Right atrium auricular region (tissue), 2 donors: ENCODE results near the gene NEU1. TPM values are rescaled to one million over a fixed set of nuclear protein-coding genes. Genes with fewer than 3 reads are reported as not detected.

Experiments
- DNase-seq: peaks from one replicate; pipeline ENCODE4 v3.0.0-alpha.2; 2019; ENCODE audit warnings: low spot score
- H3K27ac ChIP-seq, 2 donors: fragments of 200-600 bp; sonication (generic); 1 replicate in 1 of 2; 2 replicates in 1 of 2; pipeline ENCODE4 v1.5.1; 2016 to 2019
- H3K27me3 ChIP-seq, 2 donors: fragments of 200-600 bp; sonication (generic); one replicate each; pipeline versions ENCODE4 v1.5.1 to v1.6.0; 2017 to 2019
- H3K36me3 ChIP-seq: fragments of 200-600 bp; sonication (generic); one replicate; pipeline ENCODE4 v1.5.1; 2016
- H3K4me1 ChIP-seq, 2 donors: fragments of 200-600 bp; sonication (generic); one replicate each; pipeline versions ENCODE4 v1.5.1 to v1.6.0; 2017 to 2019
- H3K4me3 ChIP-seq, 2 donors: fragments of 200-600 bp; sonication (generic); 1 replicate in 1 of 2; 2 replicates in 1 of 2; pipeline ENCODE4 v1.5.1; 2017 to 2019; ENCODE audit warnings: mild to moderate bottlenecking in 1 of 2, moderate library complexity in 1 of 2
- H3K9me3 ChIP-seq, 2 donors: fragments of 200-600 bp; sonication (generic); one replicate each; pipeline ENCODE4 v1.5.1; 2019
- total RNA-seq, 2 donors: library from RNA; depleted of rRNA; stranded (reverse); fragments of >200 nt; gene quantifications; one replicate each; pipeline ENCODE4 v1.1.0, GENCODE V29; 2016
- TF ChIP-seq, protein P1 (sequence below), 2 donors: fragments of 200-600 bp; sonication (generic); IDR thresholded peaks; one replicate each; pipeline ENCODE4 v1.5.1; 2019; ENCODE audit warnings: antibody characterized with exemption in 2 of 2

NEU1 gene
- total RNA-seq, 2 donors from 2014 or later: 28.0 to 37.7 TPM

DNA sequence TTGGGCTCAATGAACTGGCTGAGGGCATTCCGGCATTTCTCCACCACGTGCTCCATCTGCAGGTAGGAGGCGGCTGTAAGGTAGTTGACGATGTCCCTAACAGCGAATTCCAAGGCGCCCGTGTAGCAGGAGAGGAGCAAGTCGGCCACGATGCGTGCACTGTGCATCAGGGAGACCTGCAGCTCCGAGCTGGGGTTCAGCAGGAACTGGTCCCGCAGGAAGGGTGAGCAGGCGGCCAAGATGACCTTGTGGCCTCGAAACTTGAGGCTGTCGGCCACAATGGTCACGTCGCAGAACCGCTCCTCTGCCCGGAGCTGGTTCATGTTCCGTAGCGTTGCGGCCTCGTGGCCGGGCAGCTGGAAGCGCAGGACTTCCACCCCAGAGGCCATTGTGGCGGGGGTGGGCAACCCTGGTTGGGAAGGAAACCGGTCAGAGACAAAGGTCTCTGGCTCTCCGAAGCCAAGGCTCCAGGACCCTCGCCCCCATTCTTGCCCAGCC is 38.3 kb upstream of the NEU1 start:
- peak overlapping the region; percentile 89 to 91 for H3K27ac ChIP-seq
- peaks cover 0 to 49% of the 10 kb centered on the region in 2 donors for H3K4me1 ChIP-seq
- H3K9me3 ChIP-seq: no peaks in the 10 kb centered on the region
- TF ChIP-seq, protein P1, sequence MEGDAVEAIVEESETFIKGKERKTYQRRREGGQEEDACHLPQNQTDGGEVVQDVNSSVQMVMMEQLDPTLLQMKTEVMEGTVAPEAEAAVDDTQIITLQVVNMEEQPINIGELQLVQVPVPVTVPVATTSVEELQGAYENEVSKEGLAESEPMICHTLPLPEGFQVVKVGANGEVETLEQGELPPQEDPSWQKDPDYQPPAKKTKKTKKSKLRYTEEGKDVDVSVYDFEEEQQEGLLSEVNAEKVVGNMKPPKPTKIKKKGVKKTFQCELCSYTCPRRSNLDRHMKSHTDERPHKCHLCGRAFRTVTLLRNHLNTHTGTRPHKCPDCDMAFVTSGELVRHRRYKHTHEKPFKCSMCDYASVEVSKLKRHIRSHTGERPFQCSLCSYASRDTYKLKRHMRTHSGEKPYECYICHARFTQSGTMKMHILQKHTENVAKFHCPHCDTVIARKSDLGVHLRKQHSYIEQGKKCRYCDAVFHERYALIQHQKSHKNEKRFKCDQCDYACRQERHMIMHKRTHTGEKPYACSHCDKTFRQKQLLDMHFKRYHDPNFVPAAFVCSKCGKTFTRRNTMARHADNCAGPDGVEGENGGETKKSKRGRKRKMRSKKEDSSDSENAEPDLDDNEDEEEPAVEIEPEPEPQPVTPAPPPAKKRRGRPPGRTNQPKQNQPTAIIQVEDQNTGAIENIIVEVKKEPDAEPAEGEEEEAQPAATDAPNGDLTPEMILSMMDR (IDR thresholded peaks at IDR 0.05): no peak
- H3K27me3 ChIP-seq: no peaks in the 10 kb centered on the region
- H3K36me3 ChIP-seq: no peaks in the 10 kb centered on the region
- peak overlapping the region; percentile 61 to 73 for H3K4me3 ChIP-seq
- no peak for DNase-seq

DNA sequence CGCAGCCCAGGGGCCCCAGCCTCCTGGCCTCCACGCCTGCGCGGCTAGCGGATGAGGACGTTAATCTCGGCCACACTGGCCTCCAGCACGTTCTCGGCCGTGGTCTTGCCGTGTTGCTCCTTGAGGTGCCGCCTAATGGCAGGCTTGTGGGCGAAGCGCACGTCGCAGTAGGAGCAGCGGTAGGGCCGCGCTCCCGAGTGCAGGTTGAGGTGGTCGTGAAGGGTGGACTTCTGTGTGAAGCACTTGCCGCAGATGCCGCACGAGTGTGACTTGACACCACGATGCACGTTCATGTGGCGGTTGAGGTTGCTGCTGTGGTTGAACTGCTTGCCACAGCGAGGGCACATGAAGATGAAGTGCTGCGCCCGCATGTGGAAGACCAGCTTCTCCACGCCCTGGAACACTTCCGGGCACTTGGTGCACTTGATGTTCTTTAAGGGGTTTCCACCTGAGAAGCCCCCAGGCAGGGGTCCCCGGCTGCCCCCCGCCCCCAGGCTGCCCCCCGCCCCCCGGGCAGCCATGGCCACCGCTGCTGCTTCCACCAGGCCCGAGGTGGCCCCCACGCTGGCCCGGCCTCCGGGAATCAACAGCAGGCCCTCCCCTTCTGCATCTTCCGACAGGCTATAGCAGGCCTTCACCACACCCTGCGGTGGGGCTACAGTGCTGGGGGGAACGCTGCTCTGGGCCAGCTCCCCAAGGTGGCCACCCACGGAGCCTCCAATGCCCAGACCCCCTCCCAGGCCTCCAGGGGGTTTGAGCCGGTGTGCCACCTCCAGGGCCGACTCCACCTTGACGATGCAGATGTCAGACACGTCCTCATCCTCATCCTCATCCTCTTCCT is 37.5 kb upstream of the NEU1 start:
- Histone ChIP-seq H3K4me3 (no peak overlapping the region), H3K36me3 (no peaks in the 10 kb centered on the region), H3K4me1 (peaks cover 0 to 49% of the 10 kb centered on the region in 2 donors), H3K9me3 (no peaks in the 10 kb centered on the region), H3K27me3 (no peaks in the 10 kb centered on the region), H3K27ac (peak overlapping the region in 1 of 2 donors; percentile 89)
- DNase-seq: no peak
- TF ChIP-seq, protein P1 (IDR thresholded peaks at IDR 0.05): no peak

DNA sequence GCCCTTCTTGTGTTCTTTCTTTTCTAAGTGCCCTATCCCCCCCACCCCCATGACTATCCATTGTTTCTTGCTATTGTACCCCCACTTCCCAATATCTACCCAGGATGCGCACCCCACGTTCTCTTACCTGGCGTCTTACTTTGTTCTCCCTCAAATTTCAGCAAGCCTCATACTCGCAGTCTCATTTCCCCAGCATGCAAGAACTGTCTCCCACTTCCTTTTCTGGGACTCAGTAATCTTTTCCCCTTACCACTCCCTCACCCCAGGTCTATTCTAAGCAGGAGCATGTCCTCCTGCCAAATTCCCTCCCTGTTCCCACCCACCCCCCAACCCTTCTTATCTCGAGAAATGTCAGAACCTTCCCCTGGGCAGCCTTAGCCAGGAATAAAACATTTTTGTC is 36.6 kb upstream of the NEU1 start:
- no peak for DNase-seq
- TF ChIP-seq, protein P1 (IDR thresholded peaks at IDR 0.05): no peak
- no peaks in the 10 kb centered on the region for H3K36me3 ChIP-seq
- H3K9me3 ChIP-seq: no peaks in the 10 kb centered on the region
- H3K4me3 ChIP-seq: no peak overlapping the region
- no peaks in the 10 kb centered on the region for H3K27me3 ChIP-seq
- H3K4me1 ChIP-seq: peaks cover 0 to 49% of the 10 kb centered on the region in 2 donors
- peak overlapping the region in 1 of 2 donors; percentile 87 for H3K27ac ChIP-seq

DNA sequence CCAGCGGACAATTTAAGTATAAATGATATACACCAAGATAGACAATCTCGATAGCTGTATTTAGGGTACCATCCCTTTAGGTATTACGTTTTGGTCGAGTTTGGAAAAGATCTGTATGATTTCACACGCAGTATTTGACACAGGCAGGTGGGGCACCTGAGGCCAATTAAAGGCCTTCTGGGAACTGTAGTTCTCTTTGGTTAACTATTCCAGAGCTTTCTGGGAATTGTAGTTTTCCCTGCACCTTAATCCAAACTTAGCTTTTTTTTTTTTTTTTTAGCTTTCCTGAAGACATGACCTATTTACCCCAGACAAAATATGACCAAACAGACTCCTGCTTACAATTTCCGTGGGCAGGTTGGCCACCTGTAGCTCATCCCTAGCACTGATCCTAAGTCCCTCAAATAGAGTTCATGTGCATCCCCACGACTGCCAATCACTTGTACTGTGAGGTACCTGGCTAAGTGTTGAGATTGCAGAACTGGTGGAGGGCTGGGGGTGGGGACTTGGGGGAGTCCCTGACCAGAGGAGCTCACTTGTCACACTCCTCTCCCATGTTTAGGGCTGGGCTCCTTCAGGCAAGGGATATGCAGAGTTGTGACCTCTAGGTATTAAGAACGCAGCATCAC is 35.9 kb upstream of the NEU1 start:
- Histone ChIP-seq H3K36me3 (no peaks in the 10 kb centered on the region), H3K27ac (peak overlapping the region; percentile 87 to 92), H3K9me3 (no peaks in the 10 kb centered on the region), H3K4me3 (peak overlapping the region; percentile 96 to 99), H3K27me3 (no peaks in the 10 kb centered on the region), H3K4me1 (peaks cover 0 to 49% of the 10 kb centered on the region in 2 donors)
- TF ChIP-seq, protein P1 (IDR thresholded peaks at IDR 0.05): no peak
- no peak for DNase-seq

DNA sequence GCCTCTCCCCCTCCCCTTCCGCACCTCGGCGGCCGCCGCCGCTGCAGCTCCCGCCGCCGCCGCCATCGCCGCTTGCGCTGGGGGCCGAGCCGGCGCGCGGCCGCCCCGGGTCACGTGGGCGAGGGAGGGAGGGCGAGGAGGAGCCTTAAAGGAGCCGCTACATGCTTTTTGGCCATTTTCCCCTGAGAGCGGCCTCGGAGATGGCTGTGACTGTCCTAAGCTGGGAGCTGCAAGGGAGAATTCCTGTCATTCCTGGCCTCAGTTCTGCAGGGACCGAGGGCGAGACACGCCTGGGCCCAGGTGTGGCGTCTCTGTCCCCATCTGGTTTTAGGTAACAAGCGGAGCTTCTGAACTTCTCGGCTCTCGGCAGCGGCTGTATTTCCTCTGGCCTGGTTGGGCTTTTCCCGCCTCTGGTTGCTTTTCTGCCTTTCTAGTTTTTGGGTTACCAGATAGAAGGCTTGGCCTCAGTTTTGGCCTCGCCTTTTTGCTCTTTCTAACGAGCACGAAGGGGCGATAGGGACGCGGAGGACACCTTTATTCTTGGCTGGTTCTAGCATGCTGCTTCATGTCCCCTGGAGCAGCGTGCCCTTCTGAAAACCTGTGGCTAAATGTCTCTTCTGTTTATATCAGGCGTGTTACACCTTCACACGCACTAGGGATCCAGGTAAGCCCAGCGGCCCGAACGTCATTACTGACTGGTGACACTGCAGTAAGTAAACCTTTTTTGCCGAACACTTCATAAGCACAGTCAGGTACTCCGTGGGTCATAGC is 35.2 kb upstream of the NEU1 start, which contains the start of gene EHMT2:
Gene EHMT2, minus strand, starts transcription at position 87 of the 771 bp plus-strand sequence. Its CDS starts 21 bp downstream, at position 66.
- TF ChIP-seq, protein P1 (IDR thresholded peaks at IDR 0.05): no peak
- peak within 1 kb of the TSS; percentile 96 to 99 for H3K4me3 ChIP-seq
- no peaks in the 10 kb centered on the region for H3K9me3 ChIP-seq
- H3K27ac ChIP-seq: peak within 1 kb of the TSS; percentile 87 to 92
- H3K36me3 ChIP-seq: peaks cover 5% of the 10 kb centered on the region
- H3K27me3 ChIP-seq: no peaks in the 10 kb centered on the region
- peaks cover 0 to 45% of the 10 kb centered on the region in 2 donors for H3K4me1 ChIP-seq
- peak; percentile 79 for DNase-seq
